Fibroblast of lung (primary cell): ENCODE results near the gene MINPP1. TPM values are rescaled to one million over a fixed set of nuclear protein-coding genes. Genes with fewer than 3 reads are reported as not detected.
A peak's percentile ranks its signal among the peaks of the same experiment; 100 is the strongest.

Experiments
- DNase-seq, 2 donors: peaks; one replicate each; pipeline versions ENCODE4 v3.0.0 to v3.0.0-alpha.2; 2010; ENCODE audit warnings: low read depth in 2 of 2
- H2AFZ ChIP-seq: 2 replicates; pipeline ENCODE4 v1.5.1; 2012; ENCODE audit warnings: low read length, control low read depth, inconsistent platforms
- H3K27ac ChIP-seq: 2 replicates; pipeline ENCODE4 v1.5.1; 2011; ENCODE audit warnings: low read length, control low read depth; ENCODE audit not compliant: insufficient read depth
- H3K27me3 ChIP-seq: 2 replicates; pipeline ENCODE4 v1.5.1; 2011; ENCODE audit warnings: mild to moderate bottlenecking, low read length; ENCODE audit not compliant: control insufficient read depth, insufficient read depth
- H3K36me3 ChIP-seq: 2 replicates; pipeline ENCODE4 v1.5.1; 2011; ENCODE audit warnings: low read length; ENCODE audit not compliant: control insufficient read depth, insufficient read depth
- H3K4me1 ChIP-seq: 2 replicates; pipeline ENCODE4 v1.5.1; 2011; ENCODE audit warnings: low read length; ENCODE audit not compliant: control insufficient read depth, insufficient read depth; ENCODE audit errors: extremely low read depth
- H3K4me2 ChIP-seq: 2 replicates; pipeline ENCODE4 v1.5.1; 2011; ENCODE audit warnings: low read length, control low read depth; ENCODE audit not compliant: insufficient read depth; ENCODE audit errors: extremely low read depth
- H3K4me3 ChIP-seq, 4 experiments: fragments of 200-600 bp in 1 of 4; sonication (generic) in 1 of 4; replicated peaks in 1 of 4; 2 replicates each; pipeline ENCODE4 v1.5.1; 2011 to 2016; ENCODE audit warnings: low read length in 4 of 4, low read depth in 3 of 4, mild to moderate bottlenecking in 3 of 4, control low read depth in 2 of 4, inconsistent platforms in 1 of 4, mixed read lengths in 1 of 4; ENCODE audit not compliant: insufficient read depth in 1 of 4; ENCODE audit errors: control extremely low read depth in 1 of 4
- H3K79me2 ChIP-seq: 2 replicates; pipeline ENCODE4 v1.5.1; 2012; ENCODE audit warnings: mild to moderate bottlenecking, low read length, inconsistent platforms; ENCODE audit not compliant: control insufficient read depth, insufficient read depth
- H3K9ac ChIP-seq: 2 replicates; pipeline ENCODE4 v1.5.1; 2011; ENCODE audit warnings: mild to moderate bottlenecking, low read length, control low read depth; ENCODE audit not compliant: insufficient read depth
- H3K9me3 ChIP-seq: 2 replicates; pipeline ENCODE4 v1.5.1; 2012; ENCODE audit warnings: low read depth, low read length; ENCODE audit not compliant: control insufficient read depth, insufficient read depth
- H4K20me1 ChIP-seq: 2 replicates; pipeline ENCODE4 v1.5.1; 2011; ENCODE audit warnings: low read length; ENCODE audit not compliant: control insufficient read depth, insufficient read depth; ENCODE audit errors: extremely low read depth
- CTCF ChIP-seq, 2 donors: IDR thresholded peaks in 1 of 2; conservative IDR thresholded peaks in 1 of 2; 1 replicate in 1 of 2; 2 replicates in 1 of 2; pipeline ENCODE4 v1.5.1; 2011 to 2012; ENCODE audit warnings: low read length in 2 of 2, control low read depth in 1 of 2, inconsistent platforms in 1 of 2, low read depth in 1 of 2, mild to moderate bottlenecking in 1 of 2
- EZH2 ChIP-seq: IDR thresholded peaks from 2 replicates; pipeline ENCODE4 v1.5.1; 2012; ENCODE audit warnings: low read length, control low read depth, mild to moderate bottlenecking; ENCODE audit errors: missing control alignments
- polyA plus RNA-seq, 2 donors: library from polyadenylated mRNA; depleted of rRNA in 1 of 2; stranded (reverse) in 1 of 2; unstranded in 1 of 2; fragments of >200 nt; gene quantifications; 2 replicates each; pipeline ENCODE4 v1.2.1, GENCODE V29; 2011 to 2012; ENCODE audit warnings: missing spikeins in 1 of 2
- total RNA-seq: library from RNA; depleted of rRNA; stranded (reverse); fragments of >200 nt; gene quantifications from 2 replicates; pipeline ENCODE4 v1.2.1, GENCODE V29; 2014

MINPP1 gene
- total and polyA plus RNA-seq, 2 donors (not counting 1 experiment from before 2014, with no cell fraction given) = 18.5 to 24.4 TPM

DNA sequence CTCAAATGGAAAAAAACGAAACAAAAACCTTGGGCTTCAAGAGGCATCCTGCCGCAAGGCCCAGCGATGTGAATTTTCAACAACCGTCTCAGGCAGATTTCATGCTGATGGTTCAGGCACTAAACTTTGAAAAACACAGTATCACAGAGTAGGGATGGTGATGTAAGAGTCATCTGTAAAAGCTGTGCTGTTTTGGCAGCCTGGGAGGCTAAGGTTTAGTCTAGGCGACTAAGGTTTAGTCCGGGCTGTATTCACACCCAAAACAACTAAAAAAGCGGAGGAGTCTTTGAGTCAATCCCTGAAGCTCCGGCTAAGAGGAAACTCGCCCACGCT lies 420 bp upstream of the MINPP1 start:
- no peaks in the 10 kb centered on the region for H3K36me3 ChIP-seq
- peak overlapping the region; percentile 97 for H3K4me2 ChIP-seq
- peak overlapping the region; percentile 87 to 95 (median 90) for H3K4me3 ChIP-seq
- H3K79me2 ChIP-seq = peaks cover 26% of the 10 kb centered on the region
- no peaks in the 10 kb centered on the region for H4K20me1 ChIP-seq
- no peaks in the 10 kb centered on the region for H3K27me3 ChIP-seq
- no peak for TF ChIP-seq EZH2
- no peak for TF ChIP-seq CTCF (conservative IDR thresholded peaks at IDR 0.05 in 1 of 2, IDR thresholded peaks at IDR 0.05 in 1 of 2; ENCODE audit: low read depth in 1 of 2, low read length in 2 of 2)
- no peaks in the 10 kb centered on the region for H3K4me1 ChIP-seq
- H3K27ac ChIP-seq = peak overlapping the region; percentile 71
- peak overlapping the region; percentile 94 for H2AFZ ChIP-seq
- no peak for DNase-seq
- H3K9ac ChIP-seq = peak overlapping the region; percentile 63
- no peaks in the 10 kb centered on the region for H3K9me3 ChIP-seq

GRCh38 chr10:87505366-87506111 lies 846 bp downstream of the MINPP1 start:
- peak overlapping the region; percentile 71 for H3K27ac ChIP-seq
- H3K9ac ChIP-seq = peak overlapping the region; percentile 63
- H3K27me3 ChIP-seq = no peaks in the 10 kb centered on the region
- no peaks in the 10 kb centered on the region for H3K9me3 ChIP-seq
- peak; percentile 53 to 54 for DNase-seq
- peak overlapping the region; percentile 89 for H3K4me2 ChIP-seq
- H4K20me1 ChIP-seq = no peaks in the 10 kb centered on the region
- H3K79me2 ChIP-seq = peaks cover 27% of the 10 kb centered on the region
- H2AFZ ChIP-seq = peak overlapping the region; percentile 93
- no peaks in the 10 kb centered on the region for H3K36me3 ChIP-seq
- TF ChIP-seq EZH2 (no peak), CTCF (conservative IDR thresholded peaks at IDR 0.05 in 1 of 2, IDR thresholded peaks at IDR 0.05 in 1 of 2; ENCODE audit: low read depth in 1 of 2, low read length in 2 of 2) (peak; percentile 49 to 64)
- H3K4me3 ChIP-seq = peak overlapping the region; percentile 87 to 95 (median 90)
- no peaks in the 10 kb centered on the region for H3K4me1 ChIP-seq

DNA sequence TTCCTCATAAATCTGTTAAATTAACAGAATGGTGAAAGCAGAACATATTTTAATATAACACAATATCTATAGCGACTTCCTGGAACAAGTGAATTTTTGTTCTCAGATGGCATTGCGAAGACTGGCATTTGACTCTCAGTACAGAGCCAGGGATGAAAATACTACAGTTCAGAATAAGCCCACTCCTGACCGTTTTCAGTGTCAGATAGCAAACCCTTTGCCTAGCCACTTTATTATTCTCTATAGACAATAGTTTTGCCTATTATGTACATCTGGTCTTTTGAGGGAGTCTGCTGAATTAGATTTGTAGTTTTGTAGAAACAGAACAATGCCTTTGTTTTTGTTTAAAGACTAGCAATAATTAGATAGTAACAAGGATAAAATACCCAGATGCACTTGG lies 2.3 kb downstream of the MINPP1 start:
- H3K36me3 ChIP-seq = no peaks in the 10 kb centered on the region
- H3K79me2 ChIP-seq = peaks cover 27% of the 10 kb centered on the region
- no peaks in the 10 kb centered on the region for H3K4me1 ChIP-seq
- H3K4me2 ChIP-seq = peak overlapping the region; percentile 89
- no peaks in the 10 kb centered on the region for H3K9me3 ChIP-seq
- no peak for DNase-seq
- no peaks in the 10 kb centered on the region for H3K27me3 ChIP-seq
- H2AFZ ChIP-seq = no peak overlapping the region
- H3K4me3 ChIP-seq = peak overlapping the region in 2 of 4 experiments; percentile 87 to 95
- no peak overlapping the region for H3K27ac ChIP-seq
- TF ChIP-seq EZH2 = no peak
- TF ChIP-seq CTCF (conservative IDR thresholded peaks at IDR 0.05 in 1 of 2, IDR thresholded peaks at IDR 0.05 in 1 of 2; ENCODE audit: low read depth in 1 of 2, low read length in 2 of 2) = no peak
- H4K20me1 ChIP-seq = no peaks in the 10 kb centered on the region
- no peak overlapping the region for H3K9ac ChIP-seq
